Activated CD4-positive, alpha-beta T cell treated with anti-CD3 and anti-CD28 coated beads, Interleukin-2, amount 10 ng/mL, durations not matched to agents 24 days and 14 days (primary cell): ENCODE results near the gene THEM5. TPM values are rescaled to one million over a fixed set of nuclear protein-coding genes. Genes with fewer than 3 reads are reported as not detected.
A peak's percentile ranks its signal among the peaks of the same experiment; 100 is the strongest.

Experiments used
- DNase-seq: peaks from one replicate; pipeline ENCODE4 v3.0.0; 2022
- H3K27ac Mint-ChIP-seq: one replicate; pipeline ENCODE4 v1.8.0; 2022; ENCODE audit warnings: mild to moderate bottlenecking, mixed read lengths
- H3K27me3 Mint-ChIP-seq: one replicate; pipeline ENCODE4 v1.8.0; 2022; ENCODE audit warnings: mixed read lengths
- H3K36me3 Mint-ChIP-seq: one replicate; pipeline ENCODE4 v1.8.0; 2022; ENCODE audit warnings: low read depth, mild to moderate bottlenecking, mixed read lengths
- H3K4me1 Mint-ChIP-seq: one replicate; pipeline ENCODE4 v1.8.0; 2021; ENCODE audit warnings: mixed read lengths
- H3K4me3 Mint-ChIP-seq: one replicate; pipeline ENCODE4 v1.8.0; 2022; ENCODE audit warnings: mild to moderate bottlenecking, moderate library complexity, mixed read lengths
- H3K9me3 Mint-ChIP-seq: one replicate; pipeline ENCODE4 v1.8.0; 2021; ENCODE audit warnings: mixed read lengths
- intact Hi-C: fragments of 100-400 bp; cut with micrococcal nuclease; formaldehyde crosslinking; loops from one replicate; pipeline ENCODE4 v1.15.1; 2023
- total RNA-seq: library from RNA; stranded (reverse); gene quantifications from 2 replicates; pipeline ENCODE4 v1.2.3, GENCODE V29; 2022

Gene THEM5
- total RNA-seq, 1 donor from 2014 or later, result not detected

GRCh38 chr1:151815716-151816327 is 37.7 kb downstream of the THEM5 start:
- Mint-ChIP-seq H3K9me3 (no peaks in the 10 kb centered on the region), H3K4me1 (peaks cover 31% of the 10 kb centered on the region), H3K27ac (peak overlapping the region; percentile 30), H3K27me3 (no peaks in the 10 kb centered on the region), H3K36me3 (no peaks in the 10 kb centered on the region), H3K4me3 (peak overlapping the region; percentile 18)
- intact Hi-C loops, result no loop called here
- peak; percentile 78 for DNase-seq

- H3K36me3 Mint-ChIP-seq, result no peaks in the 10 kb centered on the region
- H3K9me3 Mint-ChIP-seq, result no peaks in the 10 kb centered on the region
- intact Hi-C loops, result no loop called here
- no peak for DNase-seq
- H3K27ac Mint-ChIP-seq, result no peak overlapping the region
- no peaks in the 10 kb centered on the region for H3K27me3 Mint-ChIP-seq
- peaks cover 23% of the 10 kb centered on the region for H3K4me1 Mint-ChIP-seq
- no peak overlapping the region for H3K4me3 Mint-ChIP-seq
Observed at GRCh38 chr1:151814971-151815545, 38.5 kb downstream of the THEM5 start.

- Mint-ChIP-seq H3K27ac (no peak overlapping the region), H3K36me3 (no peaks in the 10 kb centered on the region), H3K4me1 (peaks cover 18% of the 10 kb centered on the region), H3K4me3 (no peak overlapping the region), H3K27me3 (no peaks in the 10 kb centered on the region), H3K9me3 (no peaks in the 10 kb centered on the region)
- DNase-seq, result no peak
- intact Hi-C loops, result no loop called here
Observed at GRCh38 chr1:151814426-151814825, 39.1 kb downstream of the THEM5 start.

- no peak overlapping the region for H3K27ac Mint-ChIP-seq
- H3K36me3 Mint-ChIP-seq, result no peaks in the 10 kb centered on the region
- intact Hi-C loops, result no loop called here
Observed at GRCh38 chr1:151813271-151813977, 40.1 kb downstream of the THEM5 start.

GRCh38 chr1:151811181-151811580 is 42.3 kb downstream of the THEM5 start:
- H3K36me3 Mint-ChIP-seq, result no peaks in the 10 kb centered on the region
- H3K9me3 Mint-ChIP-seq, result no peaks in the 10 kb centered on the region
- intact Hi-C loops, result no loop called here

More at GRCh38 chr1:151813271-151813977, 40.1 kb downstream of the THEM5 start:
- Mint-ChIP-seq H3K27me3 (peaks cover under 1% of the 10 kb centered on the region), H3K4me3 (no peak overlapping the region), H3K9me3 (no peaks in the 10 kb centered on the region), H3K4me1 (peaks cover 18% of the 10 kb centered on the region)
- DNase-seq, result no peak

GRCh38 chr1:151809985-151810556 is 43.4 kb downstream of the THEM5 start:
- peaks cover 3% of the 10 kb centered on the region for H3K27me3 Mint-ChIP-seq
- H3K4me1 Mint-ChIP-seq, result peaks cover 4% of the 10 kb centered on the region
- H3K27ac Mint-ChIP-seq, result no peak overlapping the region
- intact Hi-C loops, result no loop called here
- no peak overlapping the region for H3K4me3 Mint-ChIP-seq
- no peak for DNase-seq
- no peaks in the 10 kb centered on the region for H3K9me3 Mint-ChIP-seq
- no peaks in the 10 kb centered on the region for H3K36me3 Mint-ChIP-seq

More at GRCh38 chr1:151811181-151811580, 42.3 kb downstream of the THEM5 start:
- H3K27ac Mint-ChIP-seq, result no peak overlapping the region
- H3K4me1 Mint-ChIP-seq, result peaks cover 12% of the 10 kb centered on the region
- no peak overlapping the region for H3K4me3 Mint-ChIP-seq
- peaks cover 3% of the 10 kb centered on the region for H3K27me3 Mint-ChIP-seq
- no peak for DNase-seq

- Mint-ChIP-seq H3K9me3 (no peaks in the 10 kb centered on the region), H3K4me1 (peaks cover 4% of the 10 kb centered on the region), H3K4me3 (no peak overlapping the region), H3K27ac (no peak overlapping the region), H3K27me3 (peaks cover 6% of the 10 kb centered on the region), H3K36me3 (no peaks in the 10 kb centered on the region)
- intact Hi-C loops, result no loop called here
- DNase-seq, result no peak
Observed at GRCh38 chr1:151809290-151809984, 44.1 kb downstream of the THEM5 start.

GRCh38 chr1:151807766-151808165 is 45.7 kb downstream of the THEM5 start:
- H3K27me3 Mint-ChIP-seq, result peaks cover 10% of the 10 kb centered on the region
- intact Hi-C loops, result no loop called here
- no peak overlapping the region for H3K27ac Mint-ChIP-seq
- H3K4me3 Mint-ChIP-seq, result no peak overlapping the region
- no peak for DNase-seq
- peaks cover 3% of the 10 kb centered on the region for H3K4me1 Mint-ChIP-seq
- H3K9me3 Mint-ChIP-seq, result no peaks in the 10 kb centered on the region
- no peaks in the 10 kb centered on the region for H3K36me3 Mint-ChIP-seq

GRCh38 chr1:151807131-151807530 is 46.4 kb downstream of the THEM5 start:
- no peak for DNase-seq
- Mint-ChIP-seq H3K9me3 (no peaks in the 10 kb centered on the region), H3K27ac (no peak overlapping the region), H3K4me3 (no peak overlapping the region), H3K4me1 (peaks cover 2% of the 10 kb centered on the region), H3K36me3 (no peaks in the 10 kb centered on the region), H3K27me3 (peaks cover 10% of the 10 kb centered on the region)
- intact Hi-C loops, result no loop called here

- H3K9me3 Mint-ChIP-seq, result no peaks in the 10 kb centered on the region
- no peak overlapping the region for H3K4me3 Mint-ChIP-seq
- H3K4me1 Mint-ChIP-seq, result peaks cover 2% of the 10 kb centered on the region
- no peak overlapping the region for H3K27ac Mint-ChIP-seq
- DNase-seq, result no peak
- intact Hi-C loops, result no loop called here
- no peaks in the 10 kb centered on the region for H3K36me3 Mint-ChIP-seq
- peaks cover 10% of the 10 kb centered on the region for H3K27me3 Mint-ChIP-seq
Observed at GRCh38 chr1:151806170-151806569, 47.3 kb downstream of the THEM5 start.

- peaks cover 3% of the 10 kb centered on the region for H3K4me1 Mint-ChIP-seq
- H3K27ac Mint-ChIP-seq, result no peak within 1 kb of the TSS
- intact Hi-C loops, result no loop called here
- no peaks in the 10 kb centered on the region for H3K36me3 Mint-ChIP-seq
- H3K4me3 Mint-ChIP-seq, result no peak within 1 kb of the TSS
- DNase-seq, result no peak
- no peaks in the 10 kb centered on the region for H3K9me3 Mint-ChIP-seq
- peaks cover 14% of the 10 kb centered on the region for H3K27me3 Mint-ChIP-seq
Observed at GRCh38 chr1:151805066-151805820, 48.3 kb downstream of the THEM5 start, which contains the start of gene LINGO4. LINGO4 (minus strand) TSS chr1:151805419; CDS start chr1:151802704, 2,715 bp downstream.

GRCh38 chr1:151803915-151804314 is 49.6 kb downstream of the THEM5 start:
- Mint-ChIP-seq H3K27ac (no peak overlapping the region), H3K4me3 (no peak overlapping the region), H3K36me3 (no peaks in the 10 kb centered on the region), H3K9me3 (no peaks in the 10 kb centered on the region), H3K27me3 (peaks cover 24% of the 10 kb centered on the region), H3K4me1 (peaks cover 5% of the 10 kb centered on the region)
- no peak for DNase-seq
- intact Hi-C loops, result loop anchor here (5.0 kb wide), 1 partner anchor 62 kb away; no protein-coding TSS in a partner anchor

GRCh38 chr1:151803164-151803563 is 50.3 kb downstream of the THEM5 start:
- Mint-ChIP-seq H3K27me3 (peaks cover 22% of the 10 kb centered on the region), H3K4me3 (no peak overlapping the region), H3K27ac (no peak overlapping the region), H3K36me3 (no peaks in the 10 kb centered on the region), H3K4me1 (peaks cover 5% of the 10 kb centered on the region), H3K9me3 (no peaks in the 10 kb centered on the region)
- no peak for DNase-seq
- intact Hi-C loops, result loop anchor here (5.0 kb wide), 1 partner anchor 61 kb away; no protein-coding TSS in a partner anchor
